H9 (cell line): ENCODE results near the gene RHEX. TPM values are rescaled to one million over a fixed set of nuclear protein-coding genes. Genes with fewer than 3 reads are reported as not detected.

Source experiments
- DNase-seq: peaks from one replicate; pipeline ENCODE4 v3.0.0-alpha.2; 2017
- H2AFZ ChIP-seq: one replicate; pipeline ENCODE4 v1.6.1; 2013; ENCODE audit warnings: mild to moderate bottlenecking, low read length, control low read depth, moderate library complexity
- H2AK5ac ChIP-seq: 2 replicates; pipeline ENCODE4 v1.6.1; 2013; ENCODE audit warnings: low read length, control low read depth, mixed read lengths; ENCODE audit not compliant: insufficient read length
- H2BK120ac ChIP-seq: one replicate; pipeline ENCODE4 v1.6.1; 2013; ENCODE audit warnings: low read depth, mild to moderate bottlenecking, low read length, control low read depth, inconsistent platforms; ENCODE audit not compliant: poor library complexity, severe bottlenecking
- H2BK12ac ChIP-seq: 2 replicates; pipeline ENCODE4 v1.6.1; 2013; ENCODE audit warnings: low read length, control low read depth, mixed read lengths, low read depth; ENCODE audit not compliant: insufficient read length
- H2BK15ac ChIP-seq: 2 replicates; pipeline ENCODE4 v1.6.1; 2013; ENCODE audit warnings: low read depth, low read length, control low read depth
- H2BK20ac ChIP-seq: one replicate; pipeline ENCODE4 v1.6.1; 2013; ENCODE audit warnings: low read depth, mild to moderate bottlenecking, low read length, control low read depth, inconsistent platforms; ENCODE audit not compliant: poor library complexity, severe bottlenecking
- H2BK5ac ChIP-seq: 2 replicates; pipeline ENCODE4 v1.6.1; 2013; ENCODE audit warnings: low read length, control low read depth, mixed read lengths; ENCODE audit not compliant: insufficient read length
- H3K14ac ChIP-seq: 2 replicates; pipeline ENCODE4 v1.6.1; 2013; ENCODE audit warnings: low read length, control low read depth; ENCODE audit not compliant: insufficient read depth
- H3K18ac ChIP-seq: 2 replicates; pipeline ENCODE4 v1.6.1; 2013; ENCODE audit warnings: low read depth, mild to moderate bottlenecking, mixed read lengths, low read length, control low read depth; ENCODE audit not compliant: insufficient read length
- H3K23ac ChIP-seq: 2 replicates; pipeline ENCODE4 v1.6.1; 2013; ENCODE audit warnings: low read length, control low read depth, mixed read lengths, low read depth; ENCODE audit not compliant: insufficient read length
- H3K23me2 ChIP-seq: 2 replicates; pipeline ENCODE4 v1.6.1; 2013; ENCODE audit warnings: low read depth, mild to moderate bottlenecking, mixed read lengths, low read length, control low read depth; ENCODE audit not compliant: insufficient read length, poor library complexity, severe bottlenecking
- H3K27ac ChIP-seq: 2 replicates; pipeline ENCODE4 v1.5.1; 2013; ENCODE audit warnings: low read length, control low read depth, mixed read lengths, low read depth; ENCODE audit not compliant: insufficient read length
- H3K27me3 ChIP-seq: 2 replicates; pipeline ENCODE4 v1.6.1; 2013; ENCODE audit warnings: low read length, control low read depth, inconsistent platforms; ENCODE audit not compliant: insufficient read depth
- H3K4ac ChIP-seq: 2 replicates; pipeline ENCODE4 v1.6.1; 2013; ENCODE audit warnings: low read depth, mild to moderate bottlenecking, control low read depth, inconsistent platforms, low read length, moderate library complexity
- H3K4me1 ChIP-seq: 2 replicates; pipeline ENCODE4 v1.6.1; 2013; ENCODE audit warnings: low read length, control low read depth, inconsistent platforms; ENCODE audit not compliant: insufficient read depth
- H3K4me2 ChIP-seq: 2 replicates; pipeline ENCODE4 v1.6.1; 2013; ENCODE audit warnings: low read length, control low read depth, mixed read lengths; ENCODE audit not compliant: insufficient read length, insufficient read depth
- H3K56ac ChIP-seq: 2 replicates; pipeline ENCODE4 v1.6.1; 2013; ENCODE audit warnings: low read depth, mild to moderate bottlenecking, mixed read lengths, low read length, control low read depth; ENCODE audit not compliant: insufficient read length
- H3K79me1 ChIP-seq: 2 replicates; pipeline ENCODE4 v1.6.1; 2013; ENCODE audit warnings: low read depth, mild to moderate bottlenecking, moderate library complexity, low read length, control low read depth, inconsistent platforms; ENCODE audit not compliant: insufficient read depth, poor library complexity, severe bottlenecking
- H3K79me2 ChIP-seq: 2 replicates; pipeline ENCODE4 v1.6.1; 2013; ENCODE audit warnings: low read length, control low read depth, inconsistent platforms; ENCODE audit not compliant: insufficient read depth
- H3K9ac ChIP-seq: 2 replicates; pipeline ENCODE4 v1.6.1; 2013; ENCODE audit warnings: low read length, control low read depth, mixed read lengths; ENCODE audit not compliant: insufficient read length; ENCODE audit errors: extremely low read depth
- H3K9me3 ChIP-seq: one replicate; pipeline ENCODE4 v1.6.1; 2013; ENCODE audit warnings: low read depth, low read length, inconsistent platforms; ENCODE audit not compliant: control insufficient read depth
- H3T11ph ChIP-seq: one replicate; pipeline ENCODE4 v1.6.1; 2013; ENCODE audit warnings: mild to moderate bottlenecking, low read length, control low read depth, inconsistent platforms
- H4K20me1 ChIP-seq: one replicate; pipeline ENCODE4 v1.6.1; 2013; ENCODE audit not compliant: control insufficient read depth, insufficient read length, insufficient read depth
- H4K5ac ChIP-seq: 2 replicates; pipeline ENCODE4 v1.6.1; 2013; ENCODE audit warnings: low read depth, mild to moderate bottlenecking, mixed read lengths, low read length, control low read depth; ENCODE audit not compliant: insufficient read length
- H4K8ac ChIP-seq: replicated peaks from 2 replicates; pipeline ENCODE4 v1.6.1; 2013; ENCODE audit warnings: low read length, control low read depth, mixed read lengths, low read depth; ENCODE audit not compliant: insufficient read length
- H4K91ac ChIP-seq: 2 replicates; pipeline ENCODE4 v1.6.1; 2013; ENCODE audit warnings: low read depth, mild to moderate bottlenecking, moderate library complexity, mixed read lengths, low read length, control low read depth; ENCODE audit not compliant: insufficient read length
- H3K27ac Mint-ChIP-seq, 3 experiments: 2 replicates in 2 of 3; 3 replicates in 1 of 3; pipeline ENCODE4 v1.8.0; 2020 to 2021; ENCODE audit warnings: mixed read lengths in 3 of 3, mild to moderate bottlenecking in 1 of 3, moderate library complexity in 1 of 3
- H3K27me3 Mint-ChIP-seq: 2 replicates; pipeline ENCODE4 v1.8.0; 2021; ENCODE audit warnings: low read depth, mild to moderate bottlenecking, moderate library complexity, mixed read lengths
- H3K36me3 Mint-ChIP-seq, 3 experiments: 2 replicates in 2 of 3; 3 replicates in 1 of 3; pipeline ENCODE4 v1.8.0; 2020 to 2021; ENCODE audit warnings: low read depth in 3 of 3, mixed read lengths in 3 of 3; ENCODE audit not compliant: insufficient read depth in 1 of 3
- H3K4me1 Mint-ChIP-seq, 2 experiments: 2 replicates each; pipeline ENCODE4 v1.8.0; 2020; ENCODE audit warnings: mixed read lengths in 2 of 2
- H3K4me3 Mint-ChIP-seq, 2 experiments: 2 replicates in 1 of 2; 3 replicates in 1 of 2; pipeline ENCODE4 v1.8.0; 2020 to 2021; ENCODE audit warnings: mild to moderate bottlenecking in 2 of 2, mixed read lengths in 2 of 2, moderate library complexity in 1 of 2
- H3K9me3 Mint-ChIP-seq, 2 experiments: 2 replicates in 1 of 2; 3 replicates in 1 of 2; pipeline ENCODE4 v1.8.0; 2020; ENCODE audit warnings: mild to moderate bottlenecking in 2 of 2, mixed read lengths in 2 of 2, moderate library complexity in 1 of 2
- CTCF ChIP-seq: fragments of 200-600 bp; sonication (generic); conservative IDR thresholded peaks from 3 replicates; pipeline ENCODE4 v1.8.0; 2021; ENCODE audit warnings: antibody characterized with exemption, mild to moderate bottlenecking
- WGBS: extraction: QIAGEN DNeasy Blood & Tissue Kit; methylation state at CpG from one replicate; pipeline ENCODE4 v1.1.7; 2013; ENCODE audit warnings: missing lambda C conversion rate, low lambda C conversion rate, mixed read lengths; ENCODE audit not compliant: insufficient read length; ENCODE audit errors: extremely low coverage; 5-methylcytosine and 5-hydroxymethylcytosine counted together
- total RNA-seq: library from RNA; stranded (reverse); gene quantifications from 2 replicates; pipeline ENCODE4 v1.2.1, GENCODE V29; 2021

Gene RHEX
- total RNA-seq, 1 experiment from 2014 or later = not detected

DNA sequence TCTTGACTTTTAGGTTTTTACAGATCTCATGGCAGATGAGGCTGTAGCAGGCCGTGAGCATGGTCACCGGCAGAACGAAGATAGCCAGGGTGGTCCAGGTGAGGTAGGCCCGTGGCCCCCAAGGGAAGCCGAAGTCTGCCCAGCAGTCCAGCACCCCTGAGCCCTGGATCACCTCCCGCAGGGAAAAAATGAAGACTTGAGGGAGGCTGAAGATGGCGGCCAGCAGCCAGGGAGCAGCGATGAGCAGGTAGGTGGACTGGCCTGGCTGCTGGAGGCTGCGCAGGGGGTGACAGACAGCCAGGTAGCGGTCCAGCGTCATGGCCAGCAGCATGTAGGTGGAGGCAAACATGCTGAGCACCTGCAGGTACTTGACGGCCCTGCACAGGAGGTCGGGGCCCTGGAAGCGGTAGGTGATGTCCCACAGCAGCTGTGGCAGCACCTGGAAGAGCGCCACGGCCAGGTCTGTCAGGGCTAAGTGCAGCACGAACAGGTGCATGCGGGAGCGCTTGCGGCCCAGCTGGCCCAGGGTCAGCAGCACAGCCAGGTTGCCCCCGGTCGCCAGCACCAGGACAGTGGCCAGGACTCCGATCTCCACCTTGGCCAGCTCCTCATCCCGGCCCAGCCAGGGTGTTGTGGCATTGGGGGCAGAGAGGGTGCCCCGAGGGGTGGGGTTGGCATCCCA lies 63.4 kb downstream of the RHEX start:
- H3K27me3 ChIP-seq = peaks cover 3% of the 10 kb centered on the region; the same call in 1 of the 2 replicates
- H3K4me2 ChIP-seq = peak overlapping the region; percentile 37
- H3K79me2 ChIP-seq = no peaks in the 10 kb centered on the region
- no peak overlapping the region for H3K27ac ChIP-seq
- Mint-ChIP-seq H3K9me3 (peaks cover 8 to 10% of the 10 kb centered on the region in 2 experiments), H3K27me3 (peaks cover 61% of the 10 kb centered on the region), H3K4me1 (peaks cover 12% of the 10 kb centered on the region in 2 experiments), H3K36me3 (peaks cover 0 to 8% (median 0%) of the 10 kb centered on the region in 3 experiments; a peak in 3 of 7 replicates), H3K27ac (no peak overlapping the region), H3K4me3 (peak overlapping the region; percentile 70 to 88)
- no peaks in the 10 kb centered on the region for H3K9me3 ChIP-seq
- H3K14ac ChIP-seq = no peak overlapping the region
- H3K4me1 ChIP-seq = no peaks in the 10 kb centered on the region
- TF ChIP-seq CTCF = no peak
- no peak overlapping the region for H3K4ac ChIP-seq
- no peak overlapping the region for H4K5ac ChIP-seq
- no peak overlapping the region for H3K23ac ChIP-seq
- no peak overlapping the region for H3T11ph ChIP-seq
- H2AK5ac ChIP-seq = no peak overlapping the region
- no peak overlapping the region for H4K8ac ChIP-seq
- H3K23me2 ChIP-seq = peaks cover 14% of the 10 kb centered on the region
- no peak overlapping the region for H3K56ac ChIP-seq
- H2AFZ ChIP-seq = no peak overlapping the region
- no peak overlapping the region for H2BK120ac ChIP-seq
- no CpG with 5 or more reads among the region's 25 CpGs for WGBS
- no peak overlapping the region for H2BK15ac ChIP-seq
- H4K91ac ChIP-seq = no peak overlapping the region
- no peak overlapping the region for H3K18ac ChIP-seq
- no peaks in the 10 kb centered on the region for H4K20me1 ChIP-seq
- DNase-seq = peak; percentile 40
- no peak overlapping the region for H2BK5ac ChIP-seq
- H2BK12ac ChIP-seq = no peak overlapping the region
- H3K79me1 ChIP-seq = no peaks in the 10 kb centered on the region
- no peak overlapping the region for H3K9ac ChIP-seq
- H2BK20ac ChIP-seq = no peak overlapping the region
